ENCODE data around the gene WNK2. TPM values are rescaled to one million over a fixed set of nuclear protein-coding genes. Genes with fewer than 3 reads are reported as not detected.
"Not testable (repeated sequence)": the region's sequence is repeated elsewhere in the genome, so short reads cannot be mapped to it uniquely, and the experiment has no call there.

Gene WNK2
- total RNA-seq, 1 experiment from 2014 or later, result 0.14 TPM

DNA sequence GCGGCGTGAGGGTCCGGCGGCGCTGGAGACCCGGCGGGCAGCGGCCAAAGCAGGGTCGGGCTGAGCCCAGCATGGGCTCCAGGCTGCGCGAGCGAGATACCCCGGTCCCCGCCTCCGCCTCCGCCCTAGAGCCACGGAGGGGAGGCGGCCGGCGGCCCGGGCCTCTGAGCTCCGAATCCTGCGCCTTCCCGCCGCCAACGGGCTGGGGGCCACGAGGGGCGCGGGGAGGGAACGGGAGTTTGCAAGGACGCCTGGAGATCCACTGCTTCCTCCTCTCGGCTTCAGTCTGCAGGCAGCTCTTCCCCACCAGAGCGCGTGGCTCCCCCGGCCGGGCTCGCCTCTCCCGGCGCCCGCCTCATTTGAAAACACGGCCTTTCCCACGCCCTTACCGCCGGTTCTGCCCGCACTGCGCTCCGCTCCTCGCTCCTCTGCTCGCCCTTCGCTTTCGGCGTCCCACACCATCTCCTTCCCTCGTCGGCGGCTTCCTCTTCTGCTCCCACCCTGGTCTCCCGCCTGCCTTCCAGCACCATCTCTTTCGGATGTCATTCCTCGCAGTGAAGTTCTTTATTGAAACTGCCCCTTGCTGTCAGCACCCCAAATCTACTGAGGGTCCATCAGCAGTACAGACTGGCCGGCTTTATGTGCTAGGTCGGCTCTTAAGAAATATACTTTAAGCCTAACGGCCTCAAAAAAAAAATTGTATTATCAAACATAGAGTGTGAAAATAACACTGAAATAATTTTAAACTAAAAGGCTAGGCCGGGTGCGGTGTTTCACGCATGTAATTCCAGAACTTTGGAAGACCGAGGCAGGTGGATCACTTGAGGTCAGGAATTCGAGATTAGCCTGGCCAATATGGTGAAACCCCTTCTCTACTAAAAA, 162.5 kb downstream of the WNK2 start:
- in situ Hi-C loops (cut with HindIII; ENCODE audit: low pct_unique_long_range_greater_than_20kb, low sequenced_read_pairs), result no loop called here
- DNase-seq (ENCODE audit: low read depth), result no peak

DNA sequence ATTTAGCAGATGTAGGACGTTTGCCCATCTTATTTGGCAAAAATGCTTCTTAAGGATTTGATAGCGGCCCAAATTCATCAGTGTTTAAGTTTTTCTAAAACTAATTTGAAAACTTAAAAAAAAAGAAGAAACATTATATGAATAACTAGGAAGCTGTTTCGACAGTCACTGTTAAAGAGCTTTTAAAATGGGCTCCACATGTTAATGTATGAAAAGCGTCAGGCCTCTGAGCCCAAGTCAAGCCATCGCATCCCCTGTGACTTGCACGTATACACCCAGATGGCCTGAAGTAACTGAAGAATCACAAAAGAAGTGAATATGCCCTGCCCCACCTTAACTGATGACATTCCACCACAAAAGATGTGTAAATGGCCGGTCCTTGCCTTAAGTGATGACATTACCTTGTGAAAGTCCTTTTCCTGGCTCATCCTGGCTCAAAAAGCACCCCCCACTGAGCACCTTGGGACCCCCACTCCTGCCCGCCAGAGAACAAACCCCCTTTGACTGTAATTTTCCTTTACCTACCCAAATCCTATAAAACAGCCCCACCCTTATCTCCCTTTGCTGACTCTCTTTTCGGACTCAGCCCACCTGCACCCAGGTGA, 163.5 kb downstream of the WNK2 start:
- in situ Hi-C loops (cut with HindIII; ENCODE audit: low pct_unique_long_range_greater_than_20kb, low sequenced_read_pairs), result not testable (repeated sequence)

DNA sequence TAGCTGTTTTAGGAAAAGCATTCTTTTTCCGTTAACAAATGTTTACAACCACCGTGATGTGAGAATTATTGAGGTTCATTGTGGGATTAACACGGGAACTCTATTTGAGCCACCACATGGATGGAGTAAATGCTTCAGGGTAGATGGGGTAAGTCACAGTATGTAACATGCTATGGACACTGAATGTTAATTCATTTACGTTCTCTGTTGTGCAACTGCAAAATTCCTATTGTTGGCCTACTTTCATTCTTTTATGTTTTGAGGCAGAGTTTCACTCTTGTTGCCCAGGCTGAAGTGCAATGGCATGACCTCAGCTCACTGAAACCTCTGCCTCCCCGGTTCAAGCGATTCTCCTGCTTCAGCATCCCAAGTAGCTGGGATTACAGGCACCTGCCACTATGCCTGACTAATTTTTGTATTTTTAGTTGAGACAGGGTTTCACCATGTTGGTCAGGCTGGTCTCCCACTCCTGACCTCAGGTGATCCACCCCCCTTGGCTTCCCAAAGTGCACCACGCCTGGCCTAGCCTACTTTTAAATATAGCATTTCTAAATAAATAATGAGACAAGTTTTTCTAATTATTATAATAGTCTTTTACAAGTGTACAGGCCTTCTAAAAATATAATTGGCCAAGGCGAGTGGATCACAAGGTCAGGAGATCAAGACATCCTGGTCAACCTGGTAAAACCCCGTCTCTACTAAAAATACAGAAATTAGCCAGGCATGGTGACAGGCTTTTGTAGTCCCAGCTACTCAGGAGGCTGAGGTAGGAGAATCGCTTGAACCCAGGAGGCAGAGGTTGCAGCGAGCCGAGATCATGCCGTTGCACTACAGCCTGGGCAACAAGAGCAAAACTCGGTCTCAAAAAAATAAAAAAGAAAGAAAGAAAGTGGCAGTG, 169.7 kb downstream of the WNK2 start:
- in situ Hi-C loops (cut with HindIII; ENCODE audit: low pct_unique_long_range_greater_than_20kb, low sequenced_read_pairs); DNase-seq (ENCODE audit: low read depth): not testable (repeated sequence)

More for the DNA sequence above, 163.5 kb downstream of the WNK2 start:
- not testable (repeated sequence) for DNase-seq (ENCODE audit: low read depth)

DNA sequence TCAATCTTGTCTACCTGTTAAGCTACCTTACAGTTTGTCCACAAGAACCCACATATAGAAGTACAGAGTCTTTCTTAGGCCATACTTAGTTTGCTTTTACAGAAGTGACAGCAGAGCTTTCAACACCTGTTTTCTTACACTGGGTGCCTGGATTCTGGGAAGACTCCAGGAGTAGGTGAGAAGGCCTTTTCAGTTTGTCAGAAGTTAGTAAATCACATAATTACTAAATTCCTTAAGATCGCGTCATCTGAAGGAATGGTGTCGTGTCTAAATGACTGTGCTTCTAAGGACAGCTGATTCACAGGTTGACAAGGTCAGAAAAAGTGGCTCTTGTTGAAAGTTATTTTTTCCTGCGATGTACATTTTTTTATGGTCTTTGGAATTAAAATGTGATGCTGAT, 170.5 kb downstream of the WNK2 start:
- DNase-seq (ENCODE audit: low read depth), result peak; percentile 19
- in situ Hi-C loops (cut with HindIII; ENCODE audit: low pct_unique_long_range_greater_than_20kb, low sequenced_read_pairs), result no loop called here

DNA sequence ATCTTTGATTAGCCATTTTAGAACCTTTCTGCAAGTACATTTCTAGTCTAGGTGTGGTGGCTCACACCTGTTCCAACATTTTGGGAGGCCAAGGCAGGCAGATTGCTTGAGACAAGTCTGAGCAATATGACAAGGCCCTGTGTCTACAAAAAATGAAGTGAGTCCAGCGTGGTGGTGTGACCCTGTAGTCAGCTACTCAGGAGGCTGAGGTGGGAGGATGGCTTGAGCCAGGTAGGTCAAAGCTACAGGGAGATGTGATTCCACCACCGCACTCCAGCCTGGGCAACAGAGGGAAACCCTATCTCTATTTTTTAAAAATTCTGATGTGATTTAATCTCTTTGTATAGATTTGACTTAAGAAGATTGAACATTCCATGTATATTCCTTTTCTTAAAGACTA, 171.9 kb downstream of the WNK2 start:
- in situ Hi-C loops (cut with HindIII; ENCODE audit: low pct_unique_long_range_greater_than_20kb, low sequenced_read_pairs), result no loop called here
- DNase-seq (ENCODE audit: low read depth), result no peak

DNA sequence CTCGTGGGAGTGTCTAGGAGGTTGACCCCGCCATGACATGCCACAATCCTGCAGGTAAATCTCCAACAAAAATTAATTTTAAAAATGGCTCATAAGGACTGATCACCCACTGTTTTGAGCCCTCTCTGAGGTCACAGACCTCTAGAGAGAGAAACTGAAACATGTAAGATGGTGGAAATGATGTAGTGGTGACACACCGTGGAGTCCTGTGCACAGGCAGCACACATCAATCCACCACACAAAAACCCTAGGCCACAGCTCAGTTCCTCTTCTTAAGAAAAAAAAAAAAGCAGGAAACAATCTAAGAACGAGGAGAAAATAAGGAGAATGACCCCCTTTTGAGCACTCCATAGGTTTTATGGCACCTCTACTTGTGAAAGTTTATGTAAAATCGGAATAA, 173.7 kb downstream of the WNK2 start:
- in situ Hi-C loops (cut with HindIII; ENCODE audit: low pct_unique_long_range_greater_than_20kb, low sequenced_read_pairs), result no loop called here
- no peak for DNase-seq (ENCODE audit: low read depth)

DNA sequence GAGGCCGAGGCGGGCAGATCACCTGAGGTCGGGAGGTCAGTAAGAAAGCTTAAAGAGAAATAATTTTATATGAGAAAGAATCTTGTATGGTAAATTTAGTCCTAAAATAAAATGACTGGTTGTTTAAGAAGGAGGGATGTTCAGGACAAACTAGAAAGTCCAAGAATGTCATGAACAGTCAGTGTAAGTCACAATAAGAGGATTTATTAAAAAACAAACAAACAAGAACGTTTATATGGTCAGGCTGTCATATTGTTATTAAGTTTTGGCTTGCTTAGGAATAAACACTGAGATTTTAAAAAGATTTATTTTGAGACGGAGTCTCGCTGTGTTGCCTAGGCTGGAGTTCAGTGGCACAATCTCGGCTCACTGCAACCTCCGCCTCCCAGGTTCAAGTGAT, 176.0 kb downstream of the WNK2 start:
- in situ Hi-C loops (cut with HindIII; ENCODE audit: low pct_unique_long_range_greater_than_20kb, low sequenced_read_pairs); DNase-seq (ENCODE audit: low read depth): not testable (repeated sequence)

DNA sequence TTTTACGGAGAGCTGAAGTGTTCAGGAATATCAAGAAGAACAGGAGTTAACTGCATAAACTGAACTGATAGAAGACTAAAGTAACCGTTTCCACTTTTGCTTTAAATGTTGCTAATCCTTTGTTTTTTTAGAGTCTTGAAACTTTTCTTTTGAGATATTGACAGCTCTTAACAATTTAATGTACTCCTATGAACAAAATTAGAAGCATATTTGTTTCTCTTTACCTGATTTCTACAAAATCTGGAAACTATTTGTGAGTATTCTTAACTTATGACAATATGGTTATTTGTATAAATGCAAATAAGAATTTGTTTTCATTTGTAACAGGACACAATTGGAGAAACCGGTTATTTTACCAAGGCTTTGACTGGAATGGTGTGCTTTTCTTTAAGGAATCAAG, 178.1 kb downstream of the WNK2 start:
- no peak for DNase-seq (ENCODE audit: low read depth)
- in situ Hi-C loops (cut with HindIII; ENCODE audit: low pct_unique_long_range_greater_than_20kb, low sequenced_read_pairs), result no loop called here

DNA sequence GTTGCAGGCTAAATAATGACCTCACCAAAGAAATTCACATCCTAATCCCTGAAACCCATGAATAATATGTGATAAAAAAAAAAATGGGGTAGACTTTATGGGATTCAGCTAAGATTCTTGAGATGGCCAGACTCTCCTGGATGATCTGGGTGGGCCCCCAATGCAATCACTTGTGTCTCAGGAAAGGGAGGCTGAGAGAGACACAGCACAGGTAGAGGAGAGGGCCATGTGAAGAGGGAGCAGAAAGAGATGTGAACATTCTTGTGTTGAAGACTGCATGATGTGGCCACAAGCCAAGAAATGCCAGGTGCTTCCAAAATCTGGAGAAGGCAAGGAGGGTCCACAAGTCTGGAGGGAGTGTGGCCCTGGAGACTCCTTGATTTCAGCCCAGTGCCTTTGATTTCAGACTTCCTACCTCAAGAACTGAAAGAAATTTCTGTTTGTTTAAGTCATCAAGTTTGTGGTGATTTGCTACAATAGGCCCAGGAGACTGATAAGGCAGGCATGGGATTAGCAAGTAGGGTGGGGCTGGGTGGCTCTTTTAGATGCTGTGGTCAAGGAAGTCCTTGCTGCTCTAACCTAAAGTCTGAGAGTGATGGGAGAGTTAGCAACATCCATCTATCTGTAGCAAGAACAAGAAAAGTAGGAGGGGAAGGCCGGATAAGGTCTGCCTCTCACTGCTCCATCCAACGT, 180.9 kb downstream of the WNK2 start:
- in situ Hi-C loops (cut with HindIII; ENCODE audit: low pct_unique_long_range_greater_than_20kb, low sequenced_read_pairs), result no loop called here
- no peak for DNase-seq (ENCODE audit: low read depth)

DNA sequence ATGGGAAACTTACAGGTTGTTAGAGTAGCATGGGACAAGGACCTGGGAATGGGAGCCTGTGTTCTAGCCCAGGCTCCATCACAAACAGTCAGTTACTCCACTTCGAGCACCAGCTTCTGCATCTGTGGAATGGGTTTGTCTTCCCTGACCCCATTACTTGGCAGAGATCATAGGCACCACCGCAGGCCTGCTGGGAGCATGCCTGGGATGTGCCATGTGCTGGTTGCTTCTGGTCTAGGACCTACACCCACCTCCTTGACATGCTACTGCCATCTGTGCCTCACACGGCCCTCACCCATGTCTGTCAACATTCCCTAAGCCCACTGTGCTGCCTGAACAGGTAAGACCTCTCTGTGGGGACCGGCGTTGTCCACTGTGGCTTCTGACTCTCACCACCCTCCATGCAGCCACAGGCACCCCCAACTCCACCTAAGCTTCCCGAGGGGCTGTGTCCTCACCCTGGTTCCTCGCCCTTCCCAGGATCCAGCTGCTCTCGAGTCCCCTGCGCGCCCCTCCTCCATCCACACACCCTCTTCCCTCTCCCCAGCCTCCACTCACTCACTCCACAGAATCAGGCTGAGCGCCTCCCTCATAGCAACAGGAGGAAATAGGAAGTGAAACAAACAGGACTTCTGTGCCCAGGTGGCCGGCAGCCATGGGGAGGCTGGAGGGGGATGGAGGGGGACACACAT, 181.6 kb downstream of the WNK2 start:
- no peak for DNase-seq (ENCODE audit: low read depth)
- in situ Hi-C loops (cut with HindIII; ENCODE audit: low pct_unique_long_range_greater_than_20kb, low sequenced_read_pairs), result no loop called here

DNA sequence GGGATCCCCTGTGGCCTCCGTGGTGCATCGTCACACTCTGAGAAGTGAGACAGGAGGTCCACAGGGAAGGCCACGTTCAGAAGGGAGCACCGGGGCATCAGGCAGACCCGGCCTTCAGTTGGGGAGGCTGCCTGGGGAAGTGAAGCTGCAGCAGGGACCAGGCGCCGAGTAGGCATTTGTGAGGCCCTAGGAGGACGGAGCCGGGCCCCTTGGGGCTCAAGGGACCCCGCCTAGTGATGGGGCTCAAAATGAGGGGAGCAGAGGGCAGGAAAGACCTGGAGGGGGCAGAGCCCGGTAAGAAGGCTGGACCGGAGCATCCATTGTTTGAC, 182.1 kb downstream of the WNK2 start:
- no peak for DNase-seq (ENCODE audit: low read depth)
- in situ Hi-C loops (cut with HindIII; ENCODE audit: low pct_unique_long_range_greater_than_20kb, low sequenced_read_pairs), result no loop called here

DNA sequence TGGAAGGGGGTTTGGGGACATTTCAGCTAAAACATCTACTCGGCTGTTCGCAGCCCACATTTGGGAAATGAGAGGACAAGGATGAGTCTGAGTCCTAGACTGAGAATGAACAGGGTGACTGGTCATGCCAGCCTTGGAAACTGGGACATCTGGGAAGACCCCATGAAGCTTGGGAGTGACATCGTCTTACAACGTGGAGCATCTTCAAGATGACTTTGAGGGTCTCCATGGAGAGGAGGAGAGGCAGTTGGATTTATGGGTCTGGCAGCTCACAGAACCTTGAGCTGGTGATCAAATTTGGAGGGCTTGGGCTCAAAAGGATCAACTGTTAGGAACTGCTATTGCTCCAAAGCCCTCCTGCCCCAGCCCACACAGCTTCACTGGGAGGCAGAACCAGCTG, 182.5 kb downstream of the WNK2 start:
- DNase-seq (ENCODE audit: low read depth); in situ Hi-C loops (cut with HindIII; ENCODE audit: low pct_unique_long_range_greater_than_20kb, low sequenced_read_pairs): not testable (repeated sequence)

DNA sequence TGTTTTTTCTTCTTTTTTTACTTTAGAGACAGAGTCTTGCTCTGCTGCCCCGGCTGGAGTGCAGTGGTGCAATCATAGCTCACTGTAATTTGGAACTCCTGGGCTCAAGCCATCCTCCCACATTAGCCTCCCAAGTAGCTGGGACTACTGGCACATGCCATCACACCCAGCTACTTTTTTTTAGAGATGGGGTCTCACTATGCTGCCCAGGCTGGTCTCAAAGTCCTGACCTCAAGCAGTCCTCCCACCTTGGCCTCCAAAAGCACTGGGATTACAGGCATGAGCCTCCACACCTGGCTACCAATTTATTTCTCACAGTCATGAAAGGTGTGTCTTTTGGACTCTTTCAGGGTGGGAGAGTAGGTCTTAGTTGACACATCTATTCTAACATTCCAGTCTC, 184.5 kb downstream of the WNK2 start:
- DNase-seq (ENCODE audit: low read depth), result no peak
- in situ Hi-C loops (cut with HindIII; ENCODE audit: low pct_unique_long_range_greater_than_20kb, low sequenced_read_pairs), result no loop called here

DNA sequence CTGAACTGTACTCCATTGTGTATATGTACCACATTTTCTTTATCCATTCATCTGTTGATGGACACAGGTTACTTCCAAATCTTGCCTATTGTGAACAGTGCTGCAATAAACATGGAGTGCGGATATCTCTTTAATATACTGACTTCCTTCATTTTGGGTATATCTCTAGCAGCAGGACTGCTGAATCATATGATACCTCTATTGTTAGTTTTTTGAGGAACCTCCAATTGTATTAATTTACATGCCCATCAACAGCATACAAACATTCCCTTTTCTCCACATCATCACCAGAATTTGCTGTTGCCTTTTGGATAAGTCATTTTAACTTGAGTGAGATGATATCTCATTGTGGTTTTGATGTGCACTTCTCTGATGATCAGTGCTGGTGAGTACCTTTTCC, 185.7 kb downstream of the WNK2 start:
- in situ Hi-C loops (cut with HindIII; ENCODE audit: low pct_unique_long_range_greater_than_20kb, low sequenced_read_pairs), result no loop called here
- DNase-seq (ENCODE audit: low read depth), result no peak
